H9 (cell line): Measurements from ENCODE around the gene DNMT3L. TPM values are rescaled to one million over a fixed set of nuclear protein-coding genes. Genes with fewer than 3 reads are reported as not detected.
"Not testable (repeated sequence)": the region's sequence is repeated elsewhere in the genome, so short reads cannot be mapped to it uniquely, and the experiment has no call there.

Experiments used
- DNase-seq: peaks from one replicate; pipeline ENCODE4 v3.0.0-alpha.2; 2017
- H2AFZ ChIP-seq: one replicate; pipeline ENCODE4 v1.6.1; 2013; ENCODE audit warnings: mild to moderate bottlenecking, low read length, control low read depth, moderate library complexity
- H2AK5ac ChIP-seq: 2 replicates; pipeline ENCODE4 v1.6.1; 2013; ENCODE audit warnings: low read length, control low read depth, mixed read lengths; ENCODE audit not compliant: insufficient read length
- H2BK120ac ChIP-seq: one replicate; pipeline ENCODE4 v1.6.1; 2013; ENCODE audit warnings: low read depth, mild to moderate bottlenecking, low read length, control low read depth, inconsistent platforms; ENCODE audit not compliant: poor library complexity, severe bottlenecking
- H2BK12ac ChIP-seq: 2 replicates; pipeline ENCODE4 v1.6.1; 2013; ENCODE audit warnings: low read length, control low read depth, mixed read lengths, low read depth; ENCODE audit not compliant: insufficient read length
- H2BK15ac ChIP-seq: 2 replicates; pipeline ENCODE4 v1.6.1; 2013; ENCODE audit warnings: low read depth, low read length, control low read depth
- H2BK20ac ChIP-seq: one replicate; pipeline ENCODE4 v1.6.1; 2013; ENCODE audit warnings: low read depth, mild to moderate bottlenecking, low read length, control low read depth, inconsistent platforms; ENCODE audit not compliant: poor library complexity, severe bottlenecking
- H2BK5ac ChIP-seq: 2 replicates; pipeline ENCODE4 v1.6.1; 2013; ENCODE audit warnings: low read length, control low read depth, mixed read lengths; ENCODE audit not compliant: insufficient read length
- H3K14ac ChIP-seq: 2 replicates; pipeline ENCODE4 v1.6.1; 2013; ENCODE audit warnings: low read length, control low read depth; ENCODE audit not compliant: insufficient read depth
- H3K18ac ChIP-seq: 2 replicates; pipeline ENCODE4 v1.6.1; 2013; ENCODE audit warnings: low read depth, mild to moderate bottlenecking, mixed read lengths, low read length, control low read depth; ENCODE audit not compliant: insufficient read length
- H3K23ac ChIP-seq: 2 replicates; pipeline ENCODE4 v1.6.1; 2013; ENCODE audit warnings: low read length, control low read depth, mixed read lengths, low read depth; ENCODE audit not compliant: insufficient read length
- H3K23me2 ChIP-seq: 2 replicates; pipeline ENCODE4 v1.6.1; 2013; ENCODE audit warnings: low read depth, mild to moderate bottlenecking, mixed read lengths, low read length, control low read depth; ENCODE audit not compliant: insufficient read length, poor library complexity, severe bottlenecking
- H3K27ac ChIP-seq: 2 replicates; pipeline ENCODE4 v1.5.1; 2013; ENCODE audit warnings: low read length, control low read depth, mixed read lengths, low read depth; ENCODE audit not compliant: insufficient read length
- H3K27me3 ChIP-seq: 2 replicates; pipeline ENCODE4 v1.6.1; 2013; ENCODE audit warnings: low read length, control low read depth, inconsistent platforms; ENCODE audit not compliant: insufficient read depth
- H3K4ac ChIP-seq: 2 replicates; pipeline ENCODE4 v1.6.1; 2013; ENCODE audit warnings: low read depth, mild to moderate bottlenecking, control low read depth, inconsistent platforms, low read length, moderate library complexity
- H3K4me1 ChIP-seq: 2 replicates; pipeline ENCODE4 v1.6.1; 2013; ENCODE audit warnings: low read length, control low read depth, inconsistent platforms; ENCODE audit not compliant: insufficient read depth
- H3K4me2 ChIP-seq: 2 replicates; pipeline ENCODE4 v1.6.1; 2013; ENCODE audit warnings: low read length, control low read depth, mixed read lengths; ENCODE audit not compliant: insufficient read length, insufficient read depth
- H3K56ac ChIP-seq: 2 replicates; pipeline ENCODE4 v1.6.1; 2013; ENCODE audit warnings: low read depth, mild to moderate bottlenecking, mixed read lengths, low read length, control low read depth; ENCODE audit not compliant: insufficient read length
- H3K79me1 ChIP-seq: 2 replicates; pipeline ENCODE4 v1.6.1; 2013; ENCODE audit warnings: low read depth, mild to moderate bottlenecking, moderate library complexity, low read length, control low read depth, inconsistent platforms; ENCODE audit not compliant: insufficient read depth, poor library complexity, severe bottlenecking
- H3K79me2 ChIP-seq: 2 replicates; pipeline ENCODE4 v1.6.1; 2013; ENCODE audit warnings: low read length, control low read depth, inconsistent platforms; ENCODE audit not compliant: insufficient read depth
- H3K9ac ChIP-seq: 2 replicates; pipeline ENCODE4 v1.6.1; 2013; ENCODE audit warnings: low read length, control low read depth, mixed read lengths; ENCODE audit not compliant: insufficient read length; ENCODE audit errors: extremely low read depth
- H3K9me3 ChIP-seq: one replicate; pipeline ENCODE4 v1.6.1; 2013; ENCODE audit warnings: low read depth, low read length, inconsistent platforms; ENCODE audit not compliant: control insufficient read depth
- H3T11ph ChIP-seq: one replicate; pipeline ENCODE4 v1.6.1; 2013; ENCODE audit warnings: mild to moderate bottlenecking, low read length, control low read depth, inconsistent platforms
- H4K20me1 ChIP-seq: one replicate; pipeline ENCODE4 v1.6.1; 2013; ENCODE audit not compliant: control insufficient read depth, insufficient read length, insufficient read depth
- H4K5ac ChIP-seq: 2 replicates; pipeline ENCODE4 v1.6.1; 2013; ENCODE audit warnings: low read depth, mild to moderate bottlenecking, mixed read lengths, low read length, control low read depth; ENCODE audit not compliant: insufficient read length
- H4K8ac ChIP-seq: replicated peaks from 2 replicates; pipeline ENCODE4 v1.6.1; 2013; ENCODE audit warnings: low read length, control low read depth, mixed read lengths, low read depth; ENCODE audit not compliant: insufficient read length
- H4K91ac ChIP-seq: 2 replicates; pipeline ENCODE4 v1.6.1; 2013; ENCODE audit warnings: low read depth, mild to moderate bottlenecking, moderate library complexity, mixed read lengths, low read length, control low read depth; ENCODE audit not compliant: insufficient read length
- H3K27ac Mint-ChIP-seq, 3 experiments: 2 replicates in 2 of 3; 3 replicates in 1 of 3; pipeline ENCODE4 v1.8.0; 2020 to 2021; ENCODE audit warnings: mixed read lengths in 3 of 3, mild to moderate bottlenecking in 1 of 3, moderate library complexity in 1 of 3
- H3K27me3 Mint-ChIP-seq: 2 replicates; pipeline ENCODE4 v1.8.0; 2021; ENCODE audit warnings: low read depth, mild to moderate bottlenecking, moderate library complexity, mixed read lengths
- H3K36me3 Mint-ChIP-seq, 3 experiments: 2 replicates in 2 of 3; 3 replicates in 1 of 3; pipeline ENCODE4 v1.8.0; 2020 to 2021; ENCODE audit warnings: low read depth in 3 of 3, mixed read lengths in 3 of 3; ENCODE audit not compliant: insufficient read depth in 1 of 3
- H3K4me1 Mint-ChIP-seq, 2 experiments: 2 replicates each; pipeline ENCODE4 v1.8.0; 2020; ENCODE audit warnings: mixed read lengths in 2 of 2
- H3K4me3 Mint-ChIP-seq, 2 experiments: 2 replicates in 1 of 2; 3 replicates in 1 of 2; pipeline ENCODE4 v1.8.0; 2020 to 2021; ENCODE audit warnings: mild to moderate bottlenecking in 2 of 2, mixed read lengths in 2 of 2, moderate library complexity in 1 of 2
- H3K9me3 Mint-ChIP-seq, 2 experiments: 2 replicates in 1 of 2; 3 replicates in 1 of 2; pipeline ENCODE4 v1.8.0; 2020; ENCODE audit warnings: mild to moderate bottlenecking in 2 of 2, mixed read lengths in 2 of 2, moderate library complexity in 1 of 2
- WGBS: extraction: QIAGEN DNeasy Blood & Tissue Kit; methylation state at CpG from one replicate; pipeline ENCODE4 v1.1.7; 2013; ENCODE audit warnings: missing lambda C conversion rate, low lambda C conversion rate, mixed read lengths; ENCODE audit not compliant: insufficient read length; ENCODE audit errors: extremely low coverage; 5-methylcytosine and 5-hydroxymethylcytosine counted together
- total RNA-seq: library from RNA; stranded (reverse); gene quantifications from 2 replicates; pipeline ENCODE4 v1.2.1, GENCODE V29; 2021

The DNMT3L gene
- total RNA-seq, 1 experiment from 2014 or later, result 0.77 TPM

DNA sequence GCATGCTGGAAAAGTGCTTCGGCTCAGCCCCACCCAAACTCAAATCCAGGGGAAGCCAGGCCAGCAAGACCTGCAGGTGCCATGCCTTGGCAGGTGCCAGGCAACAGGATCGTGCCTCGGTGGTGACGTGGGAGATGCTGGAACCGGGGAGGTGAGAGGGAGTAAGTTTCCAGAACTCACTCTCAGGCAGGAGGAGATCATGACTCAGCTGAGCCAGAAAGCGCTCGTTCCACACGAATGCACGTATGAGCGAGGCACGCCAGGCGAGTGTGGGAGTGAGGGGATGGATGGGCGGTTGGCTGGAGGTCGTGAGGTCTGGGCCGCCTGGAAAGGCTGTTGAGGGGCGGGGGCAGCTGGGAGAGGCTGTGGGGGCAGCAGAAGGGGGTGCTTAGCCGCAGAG, 13.8 kb downstream of the DNMT3L start:
- not testable (repeated sequence) for H2BK20ac ChIP-seq, H2BK5ac ChIP-seq, H3K27ac ChIP-seq, H3K23ac ChIP-seq, H3K4ac ChIP-seq, H2AFZ ChIP-seq, H3K27me3 ChIP-seq, H2AK5ac ChIP-seq, H3K79me1 ChIP-seq, H3K27ac Mint-ChIP-seq, H3K14ac ChIP-seq, H3K9ac ChIP-seq, H3K4me3 Mint-ChIP-seq, DNase-seq, H3K9me3 ChIP-seq, H3K4me2 ChIP-seq, H2BK12ac ChIP-seq, H3T11ph ChIP-seq, H3K56ac ChIP-seq, H3K4me1 Mint-ChIP-seq, H3K79me2 ChIP-seq, H4K91ac ChIP-seq, H2BK120ac ChIP-seq, H4K8ac ChIP-seq, H4K20me1 ChIP-seq, H3K18ac ChIP-seq, H3K9me3 Mint-ChIP-seq, H2BK15ac ChIP-seq, H3K23me2 ChIP-seq, H3K27me3 Mint-ChIP-seq, H4K5ac ChIP-seq, H3K4me1 ChIP-seq, H3K36me3 Mint-ChIP-seq
- no CpG with 5 or more reads among the region's 17 CpGs for WGBS

DNA sequence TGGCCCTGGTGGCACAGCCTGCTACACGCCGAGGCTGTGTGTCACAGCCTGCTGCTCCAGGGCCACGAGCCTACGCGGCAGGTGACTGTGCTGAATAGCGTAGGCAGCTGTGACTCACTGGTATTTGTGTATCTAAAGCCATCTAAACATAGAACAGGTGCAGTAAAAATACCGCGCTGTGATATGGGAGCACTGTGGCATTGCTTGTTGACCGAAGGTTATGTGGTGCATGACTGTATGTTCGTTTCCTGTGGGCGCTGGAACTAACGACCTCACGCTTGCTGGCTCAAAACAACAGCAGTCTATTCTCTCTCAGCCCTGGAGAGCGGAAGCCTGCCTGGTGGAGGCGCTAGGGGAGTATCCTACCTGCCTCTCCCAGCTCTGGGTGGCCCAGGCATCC, 17.7 kb downstream of the DNMT3L start:
- H2BK120ac ChIP-seq, H3K14ac ChIP-seq, H3T11ph ChIP-seq, H3K27me3 ChIP-seq, H4K91ac ChIP-seq, H3K4me2 ChIP-seq, H3K4me1 Mint-ChIP-seq, H3K27ac Mint-ChIP-seq, H2BK12ac ChIP-seq, DNase-seq, H3K9me3 Mint-ChIP-seq, H3K79me2 ChIP-seq, H3K4ac ChIP-seq, H3K4me1 ChIP-seq, H3K23ac ChIP-seq, H2AFZ ChIP-seq, H2BK20ac ChIP-seq, H3K9ac ChIP-seq, H4K20me1 ChIP-seq, H3K18ac ChIP-seq, H3K4me3 Mint-ChIP-seq, H3K36me3 Mint-ChIP-seq, H2BK5ac ChIP-seq, H3K9me3 ChIP-seq, H3K79me1 ChIP-seq, H3K27me3 Mint-ChIP-seq, H4K8ac ChIP-seq, H4K5ac ChIP-seq, H3K23me2 ChIP-seq, H3K27ac ChIP-seq, H2AK5ac ChIP-seq, H2BK15ac ChIP-seq, H3K56ac ChIP-seq: not testable (repeated sequence)
- no CpG with 5 or more reads among the region's 15 CpGs for WGBS
